ENCODE measurements around the gene DSC2.
"Not testable (repeated sequence)": the region's sequence is repeated elsewhere in the genome, so short reads cannot be mapped to it uniquely, and the experiment has no call there.

DSC2 gene

DNA sequence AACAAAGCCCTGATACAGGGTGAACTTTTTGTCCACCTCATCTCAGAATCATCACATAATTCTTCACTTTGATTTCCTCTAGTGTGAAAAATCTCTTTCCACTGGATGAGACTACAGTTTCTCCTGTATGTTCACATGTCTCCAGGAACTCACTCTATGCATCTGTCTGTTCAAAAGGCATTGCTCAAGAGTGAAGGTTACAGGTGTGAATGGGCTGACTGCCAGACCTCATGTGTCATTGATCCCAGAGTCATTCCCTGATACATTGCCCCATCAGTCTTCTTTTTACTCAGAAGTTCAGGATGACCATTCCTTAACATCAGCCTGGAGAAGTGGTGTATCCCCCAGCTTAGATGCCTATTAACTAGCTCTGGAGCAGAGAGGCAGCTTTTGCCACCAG, 55.3 kb downstream of the DSC2 start:
- in situ Hi-C loops (cut with MboI; ENCODE audit: low sequenced_read_pairs), result loop anchor here (25.0 kb wide), 1 partner anchor 90 kb away; no protein-coding TSS in a partner anchor

DNA sequence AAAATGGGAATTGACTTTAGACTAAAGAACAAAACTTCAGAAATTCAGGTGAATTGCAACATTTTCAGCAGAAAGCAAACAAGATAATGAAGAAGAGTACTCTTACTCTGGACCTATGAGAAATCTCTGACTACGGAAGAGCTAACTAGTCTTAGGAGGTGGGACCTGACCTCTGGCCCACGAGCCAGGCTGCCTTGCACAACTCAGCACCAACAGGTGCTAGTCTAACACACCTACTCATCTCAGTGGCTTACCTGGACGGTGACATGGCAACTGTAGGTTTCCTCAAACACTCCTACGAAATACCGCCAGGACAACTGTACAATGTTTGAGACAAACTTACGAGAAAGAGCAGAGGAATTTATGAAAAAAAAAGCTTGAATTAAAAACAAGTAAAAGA, 56.6 kb downstream of the DSC2 start:
- in situ Hi-C loops (cut with MboI; ENCODE audit: low sequenced_read_pairs), result loop anchor here (25.0 kb wide), 1 partner anchor 92 kb away; no protein-coding TSS in a partner anchor

DNA sequence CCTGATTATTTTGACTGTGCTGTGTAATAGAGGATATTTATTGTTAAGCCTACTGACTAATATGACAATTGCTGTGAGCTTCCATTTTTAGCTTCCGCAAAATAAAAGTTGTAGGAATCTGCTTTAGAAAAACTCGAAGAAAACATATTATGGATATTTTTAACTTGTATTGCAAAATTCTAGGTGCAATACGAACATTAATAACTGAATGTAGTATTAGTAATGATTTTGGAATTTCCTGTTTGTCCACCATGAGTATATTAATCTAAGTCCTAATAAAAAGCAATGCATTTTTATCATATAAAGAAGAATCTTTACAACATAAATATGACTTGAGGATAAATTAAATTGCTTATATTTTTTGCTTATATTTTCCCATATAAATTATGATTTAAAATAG, 57.3 kb downstream of the DSC2 start:
- in situ Hi-C loops (cut with MboI; ENCODE audit: low sequenced_read_pairs), result loop anchor here (25.0 kb wide), 1 partner anchor 92 kb away; no protein-coding TSS in a partner anchor

DNA sequence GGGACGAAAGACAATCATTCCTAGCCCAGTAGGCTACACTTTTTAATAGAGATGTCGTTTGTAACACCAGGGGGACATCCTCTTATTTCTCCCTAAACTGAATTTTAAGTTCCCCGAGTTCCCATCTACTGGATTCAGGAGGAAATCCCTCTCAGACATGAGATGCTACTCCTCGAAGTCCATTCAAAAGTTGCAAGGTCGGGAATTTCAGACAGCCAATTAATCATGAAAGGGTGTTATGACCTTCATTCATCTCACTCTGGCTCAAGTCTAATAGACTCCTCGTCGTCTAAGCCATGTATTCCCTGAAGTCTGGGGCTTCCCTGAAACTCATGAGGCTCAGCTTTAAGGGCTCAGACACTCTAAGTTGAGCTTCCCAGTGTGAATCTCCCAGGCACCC, 58.5 kb downstream of the DSC2 start:
- in situ Hi-C loops (cut with MboI; ENCODE audit: low sequenced_read_pairs), result loop anchor here (25.0 kb wide), 1 partner anchor 94 kb away; no protein-coding TSS in a partner anchor

DNA sequence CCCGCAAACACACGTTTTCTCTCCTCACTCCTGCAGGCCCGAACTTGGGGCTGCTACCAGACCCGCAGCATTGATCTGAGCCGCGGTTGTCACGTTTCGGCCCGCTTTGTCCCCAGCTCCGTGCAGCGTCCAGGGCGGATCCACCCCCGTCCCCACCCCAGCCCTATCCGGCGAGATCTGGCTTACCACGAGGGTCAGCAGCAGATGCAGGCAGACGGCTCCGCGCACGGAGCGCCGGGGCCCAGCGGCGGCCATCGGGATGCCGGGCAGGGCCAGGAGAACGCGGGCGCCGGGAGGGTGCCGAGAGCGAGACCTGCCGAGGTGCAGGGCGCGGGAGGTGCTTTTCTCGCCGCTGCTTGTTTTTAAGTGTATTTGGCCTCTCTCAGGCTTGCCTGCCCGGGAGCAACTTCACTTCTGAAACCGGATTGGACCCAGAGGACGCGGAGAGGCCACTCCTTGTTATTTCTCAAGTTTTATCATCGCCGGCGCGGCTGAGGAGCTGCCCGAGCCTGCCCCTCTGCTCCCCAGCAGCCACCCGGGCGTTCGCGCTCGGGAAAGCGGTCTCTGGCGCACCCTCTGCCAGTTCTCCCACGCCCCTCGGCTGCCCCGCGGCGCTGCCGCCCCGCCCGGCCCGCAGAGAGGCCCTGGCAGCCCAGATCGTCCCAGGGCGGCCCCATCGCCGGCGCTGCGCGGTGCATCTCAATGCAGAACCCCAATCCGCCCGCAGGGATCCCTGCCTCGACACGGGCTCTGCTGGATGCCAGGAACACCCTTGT, 59.6 kb downstream of the DSC2 start, which contains the start of gene DSC3:
Gene DSC3, minus strand, starts transcription at position 337 of the 776 bp plus-strand sequence. Its CDS starts 82 bp downstream, at position 255.
- in situ Hi-C loops (cut with MboI; ENCODE audit: low sequenced_read_pairs), result loop anchor here (25.0 kb wide), 1 partner anchor 95 kb away; no protein-coding TSS in a partner anchor

DNA sequence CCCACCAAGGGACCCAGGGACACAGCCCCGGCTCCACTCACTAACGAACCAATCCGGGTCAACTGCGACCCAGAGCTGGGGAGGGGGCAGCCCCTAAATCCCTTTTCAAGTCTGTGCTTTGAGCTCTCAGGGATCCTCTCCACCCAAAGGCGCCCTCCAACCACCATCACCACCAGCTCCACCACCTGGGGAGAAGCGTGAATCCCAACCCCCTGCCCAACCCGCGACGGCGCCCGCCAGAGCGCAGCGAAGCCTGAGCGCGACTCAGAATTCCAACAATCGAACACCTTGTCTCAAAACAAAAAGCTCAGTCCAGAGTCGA, 60.2 kb downstream of the DSC2 start:
- in situ Hi-C loops (cut with MboI; ENCODE audit: low sequenced_read_pairs), result loop anchor here (25.0 kb wide), 1 partner anchor 95 kb away; no protein-coding TSS in a partner anchor

DNA sequence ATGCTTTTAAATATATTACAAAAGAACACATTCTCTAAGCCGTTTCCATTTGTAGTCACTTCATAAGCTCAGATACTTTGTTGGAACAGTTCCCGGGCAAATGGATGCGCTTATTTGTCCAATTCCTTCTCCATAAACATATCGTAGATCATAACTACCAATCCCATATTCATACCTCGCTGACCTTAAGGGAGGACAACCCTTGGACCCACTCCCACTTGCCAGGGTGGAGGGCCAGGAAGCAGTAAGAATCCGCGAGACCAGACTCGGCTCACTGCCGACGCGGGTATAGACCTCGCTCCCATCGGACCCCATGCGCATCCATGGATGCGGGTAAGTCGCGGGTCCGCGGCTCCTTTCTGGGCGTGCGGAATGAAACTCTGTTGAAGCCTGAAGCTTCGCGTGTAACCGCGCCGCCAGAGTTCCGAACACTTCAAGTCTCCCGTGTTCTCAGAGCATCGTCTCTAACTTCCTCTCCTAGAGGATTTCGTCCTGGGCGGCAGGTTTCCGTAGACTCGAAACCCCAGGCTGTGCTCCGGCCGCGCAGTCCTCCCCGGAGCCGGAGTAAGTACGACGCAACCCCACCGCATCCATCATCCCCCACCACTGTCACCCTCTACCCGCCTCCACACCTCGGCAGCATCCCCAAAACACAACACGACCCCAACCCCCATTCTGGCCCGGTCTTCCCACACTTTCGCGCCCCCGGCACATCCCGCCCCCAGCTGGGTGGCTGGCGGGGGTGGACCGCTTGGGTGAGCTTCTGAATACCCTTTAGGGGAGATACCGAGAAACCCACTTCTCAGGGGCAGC, 60.7 kb downstream of the DSC2 start:
- in situ Hi-C loops (cut with MboI; ENCODE audit: low sequenced_read_pairs), result loop anchor here (25.0 kb wide), 1 partner anchor 96 kb away; no protein-coding TSS in a partner anchor

DNA sequence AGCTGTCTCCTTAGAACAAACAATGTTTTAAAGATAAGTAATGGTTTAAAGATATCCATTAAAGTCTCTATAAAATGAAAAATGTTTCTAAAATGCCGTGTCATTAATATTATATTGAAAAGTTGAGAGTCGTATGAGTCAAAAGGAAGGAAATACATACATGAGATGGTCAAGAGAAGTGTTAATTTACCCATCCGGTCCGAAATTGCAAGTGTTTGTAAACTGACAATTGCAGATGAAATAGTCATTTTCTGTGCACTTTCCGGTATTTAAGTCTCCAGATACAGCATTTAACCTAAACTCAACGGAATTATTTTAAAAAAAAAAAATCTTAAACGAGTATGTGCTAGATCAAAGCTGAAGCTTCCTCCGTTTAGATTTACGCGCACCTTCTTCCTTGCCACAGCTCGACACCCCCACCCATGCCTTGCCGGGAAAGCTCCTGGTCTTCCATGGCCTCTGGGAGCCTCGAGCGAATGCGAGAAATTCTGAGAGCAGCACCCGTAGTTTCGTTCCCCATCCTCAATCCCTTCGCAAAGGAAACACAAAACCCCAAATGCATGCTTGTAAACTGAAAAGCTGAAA, 61.4 kb downstream of the DSC2 start:
- in situ Hi-C loops (cut with MboI; ENCODE audit: low sequenced_read_pairs), result loop anchor here (25.0 kb wide), 1 partner anchor 97 kb away; no protein-coding TSS in a partner anchor

DNA sequence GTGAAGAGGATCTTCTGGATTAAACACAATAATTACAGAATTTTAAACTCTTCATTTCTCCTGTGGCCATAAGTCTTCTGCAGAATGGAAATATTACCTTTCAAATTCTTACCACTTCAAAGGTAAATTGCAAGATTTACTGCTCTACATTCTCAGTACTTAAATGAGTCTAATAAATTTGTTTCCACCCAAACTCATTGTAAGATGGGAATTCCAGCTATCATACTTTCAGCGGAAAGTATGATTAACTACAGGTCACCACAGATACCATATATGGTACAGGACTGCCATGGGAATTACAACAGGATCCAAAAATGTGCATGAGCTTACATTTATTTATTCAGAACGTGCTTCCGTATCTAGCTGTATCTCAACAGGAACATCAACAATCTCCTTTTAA, 62.8 kb downstream of the DSC2 start:
- in situ Hi-C loops (cut with MboI; ENCODE audit: low sequenced_read_pairs), result loop anchor here (25.0 kb wide), 1 partner anchor 98 kb away; no protein-coding TSS in a partner anchor

DNA sequence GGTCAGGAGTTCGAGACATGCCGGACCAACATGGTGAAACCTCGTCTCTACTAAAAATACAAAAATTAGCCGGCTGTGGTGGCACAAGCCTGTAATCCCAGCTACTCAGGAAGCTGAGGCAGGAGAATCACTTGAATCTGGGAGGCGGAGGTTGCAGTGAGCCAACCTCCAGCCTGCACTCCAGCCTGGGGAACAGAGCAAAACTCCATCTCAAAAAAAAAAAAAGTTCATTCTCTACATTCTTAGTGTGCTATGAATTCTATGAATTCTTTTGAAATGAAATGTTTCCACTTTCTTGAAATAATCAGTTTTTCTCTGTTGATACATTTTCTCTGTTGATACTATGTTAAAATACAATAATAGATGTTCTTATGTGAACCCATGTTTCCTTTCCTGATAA, 64.5 kb downstream of the DSC2 start:
- in situ Hi-C loops (cut with MboI; ENCODE audit: low sequenced_read_pairs), result loop anchor here (25.0 kb wide), 1 partner anchor 100 kb away; no protein-coding TSS in a partner anchor

DNA sequence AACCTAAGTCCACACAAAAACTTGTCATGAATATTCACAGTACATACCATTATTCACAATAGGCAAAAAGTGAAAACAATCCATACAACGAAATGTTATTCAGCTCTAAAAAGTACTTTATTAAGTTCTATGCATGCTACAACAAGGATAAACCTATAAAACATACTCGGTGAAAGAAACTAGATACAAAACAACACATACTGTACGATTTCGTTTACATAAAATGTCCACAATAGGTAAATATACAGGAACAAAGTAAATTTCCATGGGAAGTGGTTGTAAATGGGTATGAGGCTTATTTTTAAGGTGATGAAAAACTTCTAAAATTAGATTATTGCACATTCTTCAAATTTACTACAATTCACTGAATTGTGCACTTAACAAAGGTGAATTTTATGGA, 67.7 kb downstream of the DSC2 start:
- in situ Hi-C loops (cut with MboI; ENCODE audit: low sequenced_read_pairs), result loop anchor here (25.0 kb wide), 1 partner anchor 103 kb away; no protein-coding TSS in a partner anchor

DNA sequence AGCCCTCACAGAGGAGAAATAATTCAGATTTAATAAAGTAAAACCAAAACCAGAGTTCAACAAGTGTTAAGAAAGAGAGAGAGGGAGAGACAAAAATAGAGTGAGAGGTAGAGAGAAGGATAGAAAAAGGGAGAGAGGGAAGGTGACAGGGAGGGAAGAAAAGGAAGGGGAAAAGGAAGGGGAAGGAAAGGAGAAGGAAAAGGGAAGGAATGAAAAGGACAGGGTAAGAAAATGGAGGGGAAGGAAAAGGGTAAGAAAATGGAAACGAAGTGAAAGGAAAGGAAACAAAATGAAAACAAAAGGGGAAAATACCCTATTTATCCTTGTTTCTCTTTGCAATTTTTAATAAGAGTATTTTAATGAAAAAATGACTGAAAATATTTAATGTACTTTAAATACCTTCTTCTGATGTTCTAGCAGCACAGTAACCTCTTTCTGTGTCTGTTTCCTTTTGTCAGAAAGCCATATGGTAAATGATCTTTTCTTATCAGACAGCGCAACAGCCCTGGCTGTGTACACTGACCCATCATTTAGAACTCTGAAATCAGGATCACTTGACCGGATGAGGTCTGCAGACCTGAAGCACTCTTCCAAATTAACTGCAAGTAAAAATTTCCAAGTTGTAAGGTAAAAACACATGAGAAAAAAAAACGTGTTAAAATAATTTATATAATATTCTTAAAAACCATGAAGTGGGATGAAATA, 71.5 kb downstream of the DSC2 start:
- in situ Hi-C loops (cut with MboI; ENCODE audit: low sequenced_read_pairs), result loop anchor here (25.0 kb wide), 1 partner anchor 107 kb away; no protein-coding TSS in a partner anchor

DNA sequence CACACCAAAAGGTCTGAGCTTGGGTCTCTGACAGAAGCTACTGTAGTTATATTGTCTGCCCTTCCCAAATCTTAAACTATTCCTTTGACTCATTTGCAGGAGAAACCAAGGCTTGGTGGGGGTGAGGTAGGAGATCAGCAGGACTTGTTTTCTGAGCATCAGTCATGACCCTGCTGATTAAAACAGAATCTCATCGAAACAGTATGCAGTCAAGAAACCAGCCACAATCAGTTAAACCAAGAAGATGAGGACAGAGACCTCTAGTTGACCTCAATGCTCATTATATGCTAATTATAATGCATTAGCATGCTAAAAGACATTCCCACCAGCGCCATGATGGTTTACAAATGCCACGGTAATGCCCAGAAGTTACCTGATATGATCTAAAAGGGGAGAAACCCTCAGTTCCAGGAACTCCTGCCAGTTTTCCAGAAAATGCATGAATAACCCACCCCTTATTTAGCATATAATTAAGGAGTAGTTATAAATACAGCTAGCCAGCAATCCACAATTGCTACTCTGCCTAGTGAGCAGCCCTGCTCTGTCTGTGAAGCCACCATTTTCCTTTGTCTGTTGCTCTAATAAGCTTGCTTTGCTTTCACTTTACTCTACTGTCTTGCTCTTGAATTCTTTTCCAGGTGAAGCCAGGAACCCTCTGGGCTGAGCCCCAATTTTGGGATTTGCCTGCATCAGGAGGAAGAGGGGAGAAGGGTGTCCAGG, 86.3 kb downstream of the DSC2 start:
- in situ Hi-C loops (cut with MboI; ENCODE audit: low sequenced_read_pairs), result no loop called here

DNA sequence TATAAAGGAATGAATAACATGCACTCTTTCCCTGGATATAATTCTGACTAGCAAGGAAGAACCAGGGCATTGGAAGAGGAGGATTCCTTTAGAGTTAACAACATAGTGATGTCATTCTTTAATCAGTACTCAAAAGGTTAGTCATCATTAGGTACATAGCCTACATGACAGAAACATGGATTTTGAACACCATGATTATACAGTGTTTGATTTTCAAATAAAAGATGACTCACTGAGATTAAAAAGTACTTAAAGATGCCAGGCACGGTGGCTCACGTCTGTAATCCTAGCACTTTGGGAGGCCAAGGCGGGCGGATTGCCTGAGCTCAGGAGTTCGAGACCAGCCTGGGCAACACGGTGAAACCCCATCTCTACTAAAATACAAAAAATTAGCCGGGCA, 90.8 kb downstream of the DSC2 start:
- in situ Hi-C loops (cut with MboI; ENCODE audit: low sequenced_read_pairs), result not testable (repeated sequence)

DNA sequence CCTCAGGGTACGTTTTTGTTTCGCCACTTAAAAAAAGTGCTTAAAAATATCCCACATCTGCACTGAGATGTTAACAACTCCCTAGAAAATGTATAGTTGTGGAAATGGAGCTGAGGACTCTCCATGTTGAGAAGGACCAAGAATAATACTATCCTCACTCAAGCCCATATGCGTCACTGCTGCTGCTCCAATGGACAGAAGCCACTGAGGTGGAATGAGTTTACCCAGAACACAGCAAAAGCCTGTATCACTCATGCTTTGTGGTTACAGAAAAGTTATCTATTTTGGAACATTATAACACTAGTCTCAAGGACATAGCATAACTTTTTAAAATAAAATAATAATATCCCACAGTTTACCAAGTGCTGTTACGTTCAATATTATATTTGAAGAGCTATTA, 91.6 kb downstream of the DSC2 start:
- in situ Hi-C loops (cut with MboI; ENCODE audit: low sequenced_read_pairs), result no loop called here

Measured in HL-60/S4 treated with retinoic acid at 250 ng/mL for 4 days and 3 days (cell line).